Islet of Langerhans (tissue), 1 donor: ENCODE results near the gene TMEM225B.
"Not testable (repeated sequence)": the region's sequence is repeated elsewhere in the genome, so short reads cannot be mapped to it uniquely, and the experiment has no call there.

Experiments
- FAIRE-seq: peaks from one replicate; lab custom pipeline; 2011; peaks lifted over from hg19 to GRCh38; lab: Jason Lieb, UNC

The TMEM225B gene

DNA sequence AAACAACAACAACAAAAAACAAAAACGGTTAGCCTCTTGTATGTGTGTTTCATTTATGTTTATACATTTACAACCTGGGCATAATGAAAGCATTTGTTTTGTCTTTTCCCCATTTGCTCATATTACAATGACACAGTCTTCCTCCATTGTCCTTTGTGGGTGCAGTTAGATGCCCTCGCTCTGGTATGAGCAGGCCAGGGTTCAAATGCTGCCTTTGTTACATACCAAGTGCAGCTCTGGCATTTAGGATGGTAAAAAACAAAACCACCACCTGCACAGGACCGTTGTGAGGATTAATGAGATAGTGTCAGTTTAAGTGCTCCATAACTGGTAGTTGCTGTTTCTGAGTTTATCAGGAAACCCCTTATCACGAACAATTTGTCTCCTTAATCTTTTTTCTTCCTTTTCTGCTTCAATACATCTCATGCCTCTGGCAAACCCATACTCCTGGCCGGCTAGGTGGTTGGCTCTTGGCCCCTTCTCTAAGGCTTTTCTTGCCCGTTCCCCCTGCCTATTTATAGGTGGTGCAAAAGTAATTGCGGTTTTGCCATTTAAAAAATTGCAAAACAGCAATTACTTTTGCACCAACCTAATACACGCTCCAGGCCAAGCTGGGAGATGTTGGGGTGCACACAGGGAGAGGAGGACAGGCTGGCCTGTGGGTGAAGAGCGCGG is 18.6 kb upstream of the TMEM225B start:
- FAIRE-seq, result no peak

GRCh38 chr7:99579956-99580777 is 17.9 kb upstream of the TMEM225B start:
- no peak for FAIRE-seq

DNA sequence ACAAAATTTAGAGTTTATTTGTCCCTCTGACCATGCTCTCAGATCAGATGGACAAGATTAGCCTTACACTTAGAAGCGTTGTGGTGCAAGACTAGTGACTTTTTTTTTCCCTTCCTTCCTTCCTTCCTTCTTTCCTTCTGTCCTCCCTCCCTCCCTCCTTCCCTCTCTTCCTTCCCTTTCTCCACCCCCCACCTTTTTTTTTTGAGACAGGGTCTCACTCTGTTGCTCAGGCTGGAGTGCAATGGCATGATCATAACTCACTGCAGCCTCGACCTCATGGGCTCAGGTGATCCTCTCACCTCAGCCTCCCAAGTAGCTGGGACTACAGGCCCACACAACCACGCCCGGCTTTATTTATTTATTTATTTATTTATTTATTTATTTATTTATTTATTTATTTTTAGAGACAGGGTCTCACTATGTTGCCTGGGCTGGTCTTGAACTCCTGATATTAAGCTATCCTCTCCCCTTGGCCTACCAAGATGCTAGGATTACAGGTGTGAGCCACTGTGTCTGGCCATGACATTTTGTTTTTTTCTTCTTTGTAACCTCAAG is 17.2 kb upstream of the TMEM225B start:
- FAIRE-seq, result not testable (repeated sequence)

DNA sequence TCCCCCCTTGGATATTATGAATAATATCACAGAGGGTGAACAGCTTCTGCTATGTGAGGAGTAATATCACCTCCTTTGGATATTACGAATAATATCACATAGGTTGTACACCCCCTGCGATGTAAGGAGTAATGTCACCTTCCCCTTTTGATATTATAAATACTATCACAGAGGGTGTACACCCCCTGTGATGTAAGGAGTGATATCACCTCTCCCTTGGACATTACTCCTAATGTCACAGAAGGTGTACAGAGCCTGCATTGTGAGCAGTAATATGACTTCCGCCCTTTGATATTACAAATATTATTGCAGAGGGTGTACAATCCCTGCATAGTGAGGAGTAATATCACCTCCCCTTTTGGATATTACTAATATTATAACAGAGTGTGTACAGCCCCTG is 9.2 kb upstream of the TMEM225B start:
- FAIRE-seq, result no peak

DNA sequence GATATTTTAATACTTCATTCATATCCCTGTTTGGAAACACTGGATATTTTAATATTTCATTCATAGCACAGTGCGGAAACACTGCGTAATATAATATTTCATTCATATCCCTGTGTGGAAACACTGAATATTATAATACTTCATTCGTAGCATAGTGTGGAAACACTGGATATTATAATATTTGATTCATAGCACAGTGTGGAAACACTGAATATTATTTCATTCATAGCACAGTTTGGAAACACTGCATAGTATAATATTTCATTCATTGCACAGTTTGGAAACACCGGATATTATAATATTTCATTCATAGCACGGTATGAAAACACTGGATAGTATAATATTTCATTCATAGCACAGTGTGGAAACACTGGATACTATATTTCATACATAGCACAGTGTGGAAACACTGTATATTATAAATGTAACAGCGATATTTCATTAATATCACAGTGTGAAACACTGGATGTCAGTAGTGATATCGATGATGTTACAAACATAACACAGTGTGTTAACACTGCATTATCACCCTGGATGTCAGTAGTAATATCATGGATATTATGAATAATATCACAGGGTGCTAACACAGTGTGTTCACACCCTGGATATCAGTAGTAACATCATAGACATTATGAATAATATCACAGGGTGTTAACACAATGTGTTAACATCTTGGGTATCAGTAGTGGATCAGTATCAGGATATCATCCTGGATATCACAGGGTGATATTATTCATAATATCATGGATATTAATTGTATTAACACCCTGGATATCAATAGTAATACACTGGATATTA is 2.9 kb upstream of the TMEM225B start:
- FAIRE-seq, result no peak

DNA sequence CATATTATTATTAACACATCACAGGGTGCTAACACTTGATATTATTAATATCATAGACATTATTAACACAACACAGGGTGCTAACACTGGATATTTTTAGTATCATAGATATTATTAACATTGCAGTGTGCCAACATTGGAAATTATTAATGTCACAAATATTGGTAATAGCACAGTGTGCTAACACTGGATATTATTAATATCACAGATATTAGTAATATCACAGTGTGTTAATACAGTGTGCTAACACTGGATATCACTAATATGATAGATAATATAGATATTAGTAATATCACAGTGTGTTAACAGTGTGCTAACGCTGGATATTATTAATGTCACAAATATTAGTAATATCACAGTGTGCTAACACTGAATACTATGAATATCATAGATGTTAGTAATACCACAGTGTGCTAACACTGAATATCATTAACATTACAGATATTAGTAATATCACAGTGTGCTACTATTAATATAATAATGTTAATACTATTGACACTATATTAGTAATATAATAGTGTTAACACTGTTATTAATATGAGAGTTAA is 1.6 kb upstream of the TMEM225B start:
- FAIRE-seq, result peak; percentile 45

DNA sequence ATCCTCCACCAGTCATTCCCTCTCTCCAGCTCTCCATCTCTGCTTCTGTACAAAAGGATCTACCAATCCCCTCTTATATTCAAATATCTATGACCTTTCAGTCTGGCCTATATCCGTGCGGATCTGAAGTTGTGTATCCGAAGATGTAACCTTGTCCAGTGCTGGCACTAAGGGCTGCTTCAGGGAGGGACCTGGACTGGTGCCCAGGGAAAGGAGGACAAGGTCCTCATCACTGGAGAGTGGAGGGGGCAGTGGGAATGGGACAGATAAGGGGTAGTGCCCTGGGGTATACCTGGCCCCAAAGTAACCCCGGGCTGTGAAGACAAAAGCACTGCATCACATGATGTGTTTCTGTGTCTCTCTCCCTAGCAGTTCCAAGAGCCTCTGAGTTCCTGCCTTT is 1.8 kb downstream of the TMEM225B start:
- no peak for FAIRE-seq

GRCh38 chr7:99601656-99602310 is 3.7 kb downstream of the TMEM225B start:
- FAIRE-seq, result no peak

GRCh38 chr7:99605527-99605926 is 7.5 kb downstream of the TMEM225B start:
- FAIRE-seq, result no peak

- FAIRE-seq, result no peak
Measured at GRCh38 chr7:99606531-99606930, 8.5 kb downstream of the TMEM225B start.

GRCh38 chr7:99607548-99607947 is 9.5 kb downstream of the TMEM225B start:
- FAIRE-seq, result no peak

GRCh38 chr7:99614495-99614894 is 16.4 kb downstream of the TMEM225B start:
- FAIRE-seq, result no peak

DNA sequence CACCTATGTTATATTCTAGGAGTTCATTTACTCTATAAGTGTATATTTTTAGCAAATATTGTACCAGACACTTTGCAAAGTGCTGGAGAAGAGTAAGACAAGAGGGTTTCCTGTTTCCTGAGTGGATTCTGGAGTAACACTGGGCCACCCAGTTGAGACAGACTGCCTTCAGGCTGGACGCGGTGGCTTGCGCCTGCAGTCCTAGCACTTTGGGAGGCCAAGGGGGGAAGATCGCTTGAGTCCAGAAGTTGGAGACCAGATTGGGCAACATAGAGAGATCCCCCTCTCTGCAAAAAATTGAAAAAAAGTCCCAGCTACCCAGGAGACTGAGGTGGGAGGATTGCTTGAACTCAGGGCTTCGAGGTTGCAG is 17.9 kb downstream of the TMEM225B start:
- no peak for FAIRE-seq

DNA sequence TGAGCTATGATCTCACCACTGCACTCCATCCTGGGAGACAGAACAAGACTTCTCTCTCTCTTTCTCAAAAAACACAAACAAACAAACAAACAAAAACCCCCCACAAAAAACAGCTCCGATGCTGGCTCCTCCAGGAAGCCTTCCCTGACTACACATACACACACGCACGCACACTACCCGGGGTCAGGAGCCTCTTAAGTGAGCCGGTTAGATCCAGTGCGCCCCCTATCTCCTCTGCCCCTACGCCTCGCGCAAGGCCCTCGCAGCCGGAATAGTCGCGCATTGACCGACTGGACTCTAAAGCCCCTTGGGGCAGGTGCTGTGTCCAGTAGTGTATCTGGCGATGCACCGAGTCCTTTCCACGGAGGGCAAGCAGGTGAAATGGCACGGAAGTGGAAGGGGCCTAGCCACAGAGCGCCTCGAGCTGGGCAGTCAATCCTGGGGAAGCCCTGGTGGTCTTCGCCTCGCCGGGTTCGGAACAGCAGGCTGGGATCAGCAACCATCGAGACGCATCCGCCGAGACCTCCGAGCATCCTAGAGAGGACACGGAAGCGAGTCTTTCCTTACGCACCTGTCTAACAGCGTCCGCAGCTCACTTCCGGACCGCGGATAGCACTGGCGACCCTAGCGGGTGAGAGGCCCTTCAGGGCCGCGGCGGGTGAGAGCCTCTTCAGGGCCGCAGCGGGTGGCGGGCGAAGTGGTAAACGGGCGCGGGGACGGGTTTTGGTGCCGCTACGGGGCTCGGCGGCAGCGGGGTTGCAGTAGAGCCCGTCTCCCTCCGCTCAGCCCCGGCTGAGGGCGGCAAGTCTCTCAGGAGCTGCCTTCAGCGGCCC is 18.5 kb downstream of the TMEM225B start, which contains the start of gene ZSCAN25:
Gene ZSCAN25 (plus strand): TSS at position 588 of the 833 bp plus-strand sequence. CDS start 2,661 bp downstream, outside the sequence.
- peak; percentile 87 for FAIRE-seq

DNA sequence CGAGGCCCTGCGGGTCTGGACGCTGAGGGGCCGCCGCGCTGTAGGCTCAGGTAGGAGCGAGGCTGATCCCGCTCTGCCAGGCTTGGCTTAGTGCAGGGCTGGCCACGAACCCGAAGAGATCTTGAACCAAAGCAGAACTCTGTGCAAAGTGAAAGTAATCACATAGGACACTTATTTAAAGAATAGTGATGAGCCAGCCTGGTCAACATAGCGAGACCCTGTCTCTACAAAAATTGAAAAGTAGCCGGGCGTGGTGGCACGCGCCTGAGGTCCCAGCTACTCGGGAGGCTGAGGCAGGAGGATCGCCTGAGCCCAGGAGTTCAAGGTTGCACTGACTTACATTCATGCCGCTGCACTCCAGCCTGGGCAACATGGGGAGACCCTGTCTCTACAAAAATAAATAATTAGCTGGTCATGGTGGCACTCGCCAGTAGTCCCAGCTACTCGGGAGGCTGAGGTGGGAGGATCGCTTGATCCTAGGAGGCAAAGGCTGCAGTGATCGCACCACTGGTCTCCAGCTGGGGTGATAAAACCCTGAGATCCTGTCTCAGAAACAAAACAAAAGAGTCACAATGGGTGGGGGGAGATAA is 19.2 kb downstream of the TMEM225B start:
- no peak for FAIRE-seq

GRCh38 chr7:99618726-99619125 is 20.7 kb downstream of the TMEM225B start:
- no peak for FAIRE-seq

GRCh38 chr7:99619571-99620130 is 21.6 kb downstream of the TMEM225B start:
- FAIRE-seq, result no peak

DNA sequence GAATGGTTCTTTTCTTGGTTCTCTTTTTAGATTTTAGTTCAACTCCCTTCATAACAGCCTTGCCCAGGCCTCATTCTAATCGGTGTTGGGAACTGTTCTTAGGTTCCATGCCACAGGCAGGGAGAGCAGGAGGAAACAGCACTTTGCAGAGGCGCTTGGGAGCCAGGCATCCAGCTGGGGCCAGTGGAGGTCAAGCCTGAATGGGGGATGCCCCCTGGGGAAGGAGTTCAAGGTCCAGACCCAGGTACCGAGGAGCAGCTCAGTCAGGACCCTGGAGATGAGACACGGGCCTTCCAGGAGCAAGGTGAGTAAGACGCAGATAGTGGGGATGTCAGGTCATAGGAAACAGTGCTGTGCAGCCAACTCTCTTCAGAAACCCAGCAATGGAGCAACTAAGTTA is 23.2 kb downstream of the TMEM225B start:
- no peak for FAIRE-seq

DNA sequence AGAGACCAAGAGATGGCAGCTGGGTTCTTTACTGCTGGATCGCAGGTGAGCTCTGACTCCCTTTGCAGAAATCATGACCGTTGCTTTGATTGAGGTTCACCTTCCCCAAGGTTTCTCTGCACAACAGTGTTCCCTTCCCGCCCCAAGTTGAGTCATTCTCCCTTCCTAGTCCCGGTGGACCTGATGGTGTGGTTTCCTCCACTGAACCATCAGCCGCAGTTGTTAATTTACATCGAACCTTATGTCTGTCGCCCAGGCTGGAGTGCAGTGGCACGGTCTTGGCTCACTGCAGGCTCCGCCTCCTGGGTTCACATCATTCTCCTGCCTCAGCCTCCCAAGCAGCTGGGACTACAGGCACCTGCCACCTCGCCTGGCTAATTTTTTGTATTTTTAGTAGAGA is 24.5 kb downstream of the TMEM225B start:
- no peak for FAIRE-seq

GRCh38 chr7:99623091-99623693 is 25.1 kb downstream of the TMEM225B start:
- no peak for FAIRE-seq
